GM12875 (cell line): ENCODE data around the gene SYNPR.

Experiments
- H3K4me3 ChIP-seq: one replicate; pipeline ENCODE4 v1.5.1; 2011; ENCODE audit warnings: low read depth, low read length, control low read depth
- TF ChIP-seq, protein P1 (sequence below): IDR thresholded peaks from 2 replicates; pipeline ENCODE4 v1.5.1; 2011; ENCODE audit warnings: low read depth, mild to moderate bottlenecking, control low read depth, inconsistent platforms, low read length, moderate library complexity, borderline replicate concordance; ENCODE audit not compliant: insufficient read depth

Gene SYNPR

DNA sequence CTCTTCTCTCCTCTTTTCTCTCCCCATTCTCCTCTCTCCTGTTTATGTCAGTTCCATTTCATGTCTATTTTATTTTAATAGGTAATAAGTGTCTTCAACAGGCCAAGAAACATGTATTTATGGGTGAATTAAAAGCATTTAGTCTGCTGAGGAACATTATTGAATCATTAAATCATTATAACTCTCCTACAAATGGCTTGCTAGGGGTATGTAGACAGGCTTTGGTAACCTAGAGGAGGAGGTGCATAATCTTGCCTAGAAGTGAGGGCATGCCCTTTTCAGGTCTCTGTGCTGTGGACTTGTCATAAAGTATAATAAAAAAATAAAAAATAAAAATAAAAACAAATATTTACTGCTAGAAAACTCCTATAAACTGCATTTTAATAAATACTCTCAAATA lies 285.5 kb downstream of the SYNPR start:
- no peak overlapping the region for H3K4me3 ChIP-seq
- TF ChIP-seq, protein P1, sequence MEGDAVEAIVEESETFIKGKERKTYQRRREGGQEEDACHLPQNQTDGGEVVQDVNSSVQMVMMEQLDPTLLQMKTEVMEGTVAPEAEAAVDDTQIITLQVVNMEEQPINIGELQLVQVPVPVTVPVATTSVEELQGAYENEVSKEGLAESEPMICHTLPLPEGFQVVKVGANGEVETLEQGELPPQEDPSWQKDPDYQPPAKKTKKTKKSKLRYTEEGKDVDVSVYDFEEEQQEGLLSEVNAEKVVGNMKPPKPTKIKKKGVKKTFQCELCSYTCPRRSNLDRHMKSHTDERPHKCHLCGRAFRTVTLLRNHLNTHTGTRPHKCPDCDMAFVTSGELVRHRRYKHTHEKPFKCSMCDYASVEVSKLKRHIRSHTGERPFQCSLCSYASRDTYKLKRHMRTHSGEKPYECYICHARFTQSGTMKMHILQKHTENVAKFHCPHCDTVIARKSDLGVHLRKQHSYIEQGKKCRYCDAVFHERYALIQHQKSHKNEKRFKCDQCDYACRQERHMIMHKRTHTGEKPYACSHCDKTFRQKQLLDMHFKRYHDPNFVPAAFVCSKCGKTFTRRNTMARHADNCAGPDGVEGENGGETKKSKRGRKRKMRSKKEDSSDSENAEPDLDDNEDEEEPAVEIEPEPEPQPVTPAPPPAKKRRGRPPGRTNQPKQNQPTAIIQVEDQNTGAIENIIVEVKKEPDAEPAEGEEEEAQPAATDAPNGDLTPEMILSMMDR: no peak

DNA sequence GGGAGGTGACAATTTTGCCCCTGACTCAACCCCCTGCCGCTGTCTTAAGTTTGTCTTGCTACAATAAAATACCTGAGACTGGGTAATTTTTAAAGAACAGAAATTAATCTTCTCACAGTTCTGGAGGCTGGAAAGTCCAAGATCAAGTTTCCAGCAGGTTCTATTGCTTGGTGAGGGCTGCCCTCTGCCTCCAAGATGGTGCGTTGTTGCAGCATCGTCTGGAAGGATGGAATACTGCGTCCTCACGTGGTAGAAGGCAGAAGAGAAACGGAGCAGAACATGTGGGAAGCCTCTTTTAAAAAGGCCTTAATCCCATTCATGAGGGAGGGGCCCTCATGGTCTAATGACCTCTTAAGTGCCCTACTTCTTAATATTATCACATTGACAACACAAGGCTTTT lies 287.1 kb downstream of the SYNPR start:
- TF ChIP-seq, protein P1: no peak
- H3K4me3 ChIP-seq: no peak overlapping the region

DNA sequence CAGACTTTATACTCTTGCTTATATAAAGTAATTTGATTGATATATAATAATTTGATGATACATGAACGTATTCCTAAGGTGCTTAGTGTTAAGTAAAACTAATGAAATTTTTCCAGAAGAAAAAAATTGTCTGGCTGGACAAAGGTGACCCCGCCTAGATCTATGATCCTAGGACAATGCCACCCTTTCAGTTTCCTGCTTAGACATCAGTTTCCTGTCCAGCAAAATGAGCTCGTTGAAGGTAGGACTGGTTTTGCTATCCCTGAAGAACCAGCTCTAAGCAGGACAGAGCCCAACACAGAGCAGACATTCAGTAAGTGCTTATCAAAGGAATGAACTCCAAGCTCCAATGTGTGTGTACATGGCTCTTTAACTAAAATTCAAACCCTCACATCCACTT lies 293.6 kb downstream of the SYNPR start:
- TF ChIP-seq, protein P1: no peak
- no peak overlapping the region for H3K4me3 ChIP-seq

DNA sequence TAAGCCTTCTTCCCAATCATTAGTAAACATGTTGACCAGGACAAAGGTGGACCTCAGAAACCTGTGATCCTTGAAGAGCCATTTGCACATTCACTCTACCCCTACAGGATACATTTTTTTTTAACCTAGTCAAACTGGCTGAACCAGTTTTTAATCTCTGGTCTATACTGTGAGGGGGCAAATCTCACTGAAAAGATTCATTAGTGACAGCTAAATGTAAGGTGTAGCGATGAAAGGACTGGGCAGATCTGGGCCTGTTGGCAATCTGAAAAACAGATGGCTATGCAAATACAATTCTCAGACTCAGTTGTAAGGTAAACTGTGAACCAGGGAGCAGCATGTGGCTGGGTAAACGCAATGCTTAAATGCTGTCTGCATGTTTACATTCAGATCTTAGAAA lies 298.7 kb downstream of the SYNPR start:
- TF ChIP-seq, protein P1: no peak
- H3K4me3 ChIP-seq: no peak overlapping the region

DNA sequence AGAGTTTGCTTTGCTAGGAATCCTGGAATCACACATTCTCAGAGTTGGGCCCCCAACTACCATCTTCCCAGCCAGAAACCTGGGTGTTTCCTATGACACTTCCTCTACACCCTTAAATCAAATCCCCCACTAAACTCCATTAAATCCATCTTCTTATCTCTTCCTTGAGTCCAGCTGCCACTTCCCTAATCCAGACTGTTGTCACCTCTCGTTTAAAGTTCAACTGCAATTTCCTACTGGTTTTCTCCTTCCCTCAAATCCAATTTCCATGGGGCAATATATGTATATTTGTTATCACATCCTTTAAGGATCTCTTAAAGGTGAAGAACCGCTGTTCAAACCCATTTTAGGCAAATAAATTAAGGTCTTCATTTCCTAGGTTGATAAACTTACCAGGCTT lies 300.8 kb downstream of the SYNPR start:
- TF ChIP-seq, protein P1: no peak
- no peak overlapping the region for H3K4me3 ChIP-seq

DNA sequence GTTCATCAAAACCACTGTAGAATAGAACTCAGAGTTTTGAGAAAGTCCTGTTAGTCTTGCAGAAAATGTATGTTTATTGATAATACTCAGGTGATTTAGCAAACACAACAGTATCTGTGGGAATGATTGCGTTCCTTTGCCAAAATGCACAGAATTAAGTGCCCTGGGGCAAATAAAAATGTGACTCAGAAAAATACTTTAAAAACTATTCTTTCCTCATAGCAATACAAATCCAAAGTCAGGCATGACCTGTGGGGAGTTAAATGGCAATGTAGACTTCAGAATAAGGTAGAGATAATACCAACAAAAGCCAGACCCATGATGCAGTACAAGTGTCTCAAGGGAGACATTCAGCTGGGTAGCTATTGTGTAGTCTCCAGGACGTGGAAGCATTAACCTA lies 302.0 kb downstream of the SYNPR start:
- TF ChIP-seq, protein P1: no peak

DNA sequence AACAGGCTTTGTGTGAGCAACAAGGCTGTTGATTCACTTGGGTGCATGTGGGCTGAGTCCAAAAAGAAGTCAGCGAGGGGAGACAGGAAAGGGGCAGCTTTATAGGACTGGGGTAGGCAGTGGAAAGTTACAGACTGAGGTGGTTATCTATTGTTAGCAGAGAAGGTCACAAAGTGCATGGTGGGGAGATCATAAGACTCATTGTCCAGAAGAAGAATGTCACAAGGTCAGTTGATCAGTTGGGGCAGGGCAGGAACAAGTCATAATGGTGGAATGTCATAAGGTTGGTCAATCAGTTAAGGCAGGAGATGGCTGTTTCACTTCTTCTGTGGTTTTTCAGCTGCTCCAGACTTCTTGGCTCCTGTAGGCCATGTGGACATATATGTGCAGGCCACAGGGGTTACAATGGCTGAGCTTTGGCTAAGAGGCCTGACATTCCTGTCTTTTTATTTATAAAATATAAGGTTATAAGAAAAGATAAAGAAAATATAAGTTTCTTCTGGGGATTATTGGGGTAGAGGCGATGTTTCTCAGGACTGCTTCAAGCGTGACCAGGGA lies 304.9 kb downstream of the SYNPR start:
- TF ChIP-seq, protein P1: no peak
- H3K4me3 ChIP-seq: no peak overlapping the region

More for the DNA sequence above, 302.0 kb downstream of the SYNPR start:
- no peak overlapping the region for H3K4me3 ChIP-seq
